ENCODE data around the gene MDM2.

The MDM2 gene

GRCh38 chr12:68851592-68852306 lies 43.8 kb downstream of the MDM2 start:
- no peak for DNase-seq (ENCODE audit: low read depth)

- no peak for DNase-seq (ENCODE audit: low read depth)
These were observed 45.6 kb downstream of the MDM2 start for GRCh38 chr12:68853396-68854077.

GRCh38 chr12:68854078-68854468 lies 46.1 kb downstream of the MDM2 start:
- DNase-seq (ENCODE audit: low read depth) = no peak

- no peak for DNase-seq (ENCODE audit: low read depth)
These were observed 46.6 kb downstream of the MDM2 start for GRCh38 chr12:68854554-68854953.

GRCh38 chr12:68855111-68855510 lies 47.1 kb downstream of the MDM2 start:
- DNase-seq (ENCODE audit: low read depth) = no peak

GRCh38 chr12:68855771-68856170 lies 47.8 kb downstream of the MDM2 start:
- DNase-seq (ENCODE audit: low read depth) = no peak

GRCh38 chr12:68856510-68856909 lies 48.5 kb downstream of the MDM2 start:
- DNase-seq (ENCODE audit: low read depth) = no peak

- no peak for DNase-seq (ENCODE audit: low read depth)
These were observed 53.9 kb downstream of the MDM2 start for GRCh38 chr12:68861890-68862289.

GRCh38 chr12:68863109-68863770 lies 55.3 kb downstream of the MDM2 start:
- no peak for DNase-seq (ENCODE audit: low read depth)

- DNase-seq (ENCODE audit: low read depth) = peak; percentile 10
These were observed 56.0 kb downstream of the MDM2 start for GRCh38 chr12:68863886-68864454.

- no peak for DNase-seq (ENCODE audit: low read depth)
These were observed 56.6 kb downstream of the MDM2 start for GRCh38 chr12:68864604-68865003.

GRCh38 chr12:68865399-68866164 lies 57.6 kb downstream of the MDM2 start:
- DNase-seq (ENCODE audit: low read depth) = no peak

GRCh38 chr12:68866950-68867349 lies 59.0 kb downstream of the MDM2 start:
- peak; percentile 36 for DNase-seq (ENCODE audit: low read depth)

- no peak for DNase-seq (ENCODE audit: low read depth)
These were observed 59.6 kb downstream of the MDM2 start for GRCh38 chr12:68867606-68868005.

GRCh38 chr12:68868043-68868790 lies 60.2 kb downstream of the MDM2 start:
- no peak for DNase-seq (ENCODE audit: low read depth)

GRCh38 chr12:68870011-68870410 lies 62.0 kb downstream of the MDM2 start:
- DNase-seq (ENCODE audit: low read depth) = no peak

GRCh38 chr12:68870443-68870842 lies 62.5 kb downstream of the MDM2 start:
- DNase-seq (ENCODE audit: low read depth) = no peak

GRCh38 chr12:68871396-68871795 lies 63.4 kb downstream of the MDM2 start:
- no peak for DNase-seq (ENCODE audit: low read depth)

- no peak for DNase-seq (ENCODE audit: low read depth)
These were observed 63.9 kb downstream of the MDM2 start for GRCh38 chr12:68871921-68872320.

- DNase-seq (ENCODE audit: low read depth) = no peak
These were observed 65.3 kb downstream of the MDM2 start for GRCh38 chr12:68873316-68873715.

GRCh38 chr12:68876461-68876860 lies 68.5 kb downstream of the MDM2 start:
- no peak for DNase-seq (ENCODE audit: low read depth)

All from GM04504 (cell line).